Esophagus muscularis mucosa (tissue), 4 donors: ENCODE measurements around the gene RASL10A. TPM values are rescaled to one million over a fixed set of nuclear protein-coding genes. Genes with fewer than 3 reads are reported as not detected.

Experiments used
- DNase-seq: peaks from one replicate; pipeline ENCODE4 v3.0.0-alpha.2; 2017; ENCODE audit errors: extremely low spot score
- H3K27ac ChIP-seq, 4 donors: fragments of 200-600 bp; sonication (generic); replicated peaks in 1 of 4; 1 replicate in 3 of 4; 2 replicates in 1 of 4; pipeline ENCODE4 v1.5.1; 2016 to 2019; ENCODE audit warnings: mild to moderate bottlenecking in 1 of 4
- H3K27me3 ChIP-seq, 4 donors: fragments of 200-600 bp; sonication (generic); one replicate each; pipeline versions ENCODE4 v1.5.1 to v1.6.0; 2016 to 2019
- H3K36me3 ChIP-seq, 4 donors: fragments of 200-600 bp; sonication (generic); one replicate each; pipeline ENCODE4 v1.5.1; 2016 to 2019
- H3K4me1 ChIP-seq, 4 donors: fragments of 200-600 bp; sonication (generic); one replicate each; pipeline ENCODE4 v1.5.1; 2016 to 2019
- H3K4me3 ChIP-seq, 4 donors: fragments of 200-600 bp; sonication (generic); 1 replicate in 2 of 4; 2 replicates in 2 of 4; pipeline ENCODE4 v1.5.1; 2016 to 2019; ENCODE audit warnings: mild to moderate bottlenecking in 4 of 4, moderate library complexity in 1 of 4
- H3K9me3 ChIP-seq, 4 donors: fragments of 200-600 bp; sonication (generic); 1 replicate in 3 of 4; 2 replicates in 1 of 4; pipeline ENCODE4 v1.5.1; 2016 to 2019
- EP300 ChIP-seq: sonication (generic); formaldehyde crosslinking; IDR thresholded peaks from one replicate; pipeline ENCODE4 v1.6.1; 2017; ENCODE audit warnings: antibody characterized with exemption
- POLR2A ChIP-seq: fragments of 450-650 bp; IDR thresholded peaks from one replicate; pipeline ENCODE4 v1.6.1; 2017; ENCODE audit warnings: antibody characterized with exemption, moderate library complexity, mild to moderate bottlenecking, low read depth
- POLR2AphosphoS5 ChIP-seq, 2 donors: sonication (generic); formaldehyde crosslinking; IDR thresholded peaks; one replicate each; pipeline ENCODE4 v1.6.1; 2017; ENCODE audit warnings: antibody characterized with exemption in 2 of 2
- WGBS: methylation state at CpG from one replicate; pipeline ENCODE4 v1.1.5; 2018; 5-methylcytosine and 5-hydroxymethylcytosine counted together
- intact Hi-C: fragments of 100-400 bp; cut with DNase I; formaldehyde crosslinking; loops from one replicate; pipeline ENCODE4 v1.15.1; 2023
- total RNA-seq, 4 donors: library from RNA; depleted of rRNA; stranded (reverse); fragments of >200 nt; gene quantifications; one replicate each; pipeline versions ENCODE4 v1.1.0 to v1.2.1, GENCODE V29; 2016
- TF ChIP-seq, protein P1 (sequence below), 3 experiments: fragments of 200-600 bp in 2 of 3; fragments of 450-650 bp in 1 of 3; sonication (generic) in 2 of 3; IDR thresholded peaks; one replicate each; pipeline ENCODE4 v1.5.1; 2017 to 2019; ENCODE audit warnings: antibody characterized with exemption in 3 of 3, mild to moderate bottlenecking in 2 of 3, moderate library complexity in 1 of 3

Gene RASL10A
- total RNA-seq, 4 donors from 2014 or later = 0.50 to 1.6 (median 0.84) TPM; not detected in 1

DNA sequence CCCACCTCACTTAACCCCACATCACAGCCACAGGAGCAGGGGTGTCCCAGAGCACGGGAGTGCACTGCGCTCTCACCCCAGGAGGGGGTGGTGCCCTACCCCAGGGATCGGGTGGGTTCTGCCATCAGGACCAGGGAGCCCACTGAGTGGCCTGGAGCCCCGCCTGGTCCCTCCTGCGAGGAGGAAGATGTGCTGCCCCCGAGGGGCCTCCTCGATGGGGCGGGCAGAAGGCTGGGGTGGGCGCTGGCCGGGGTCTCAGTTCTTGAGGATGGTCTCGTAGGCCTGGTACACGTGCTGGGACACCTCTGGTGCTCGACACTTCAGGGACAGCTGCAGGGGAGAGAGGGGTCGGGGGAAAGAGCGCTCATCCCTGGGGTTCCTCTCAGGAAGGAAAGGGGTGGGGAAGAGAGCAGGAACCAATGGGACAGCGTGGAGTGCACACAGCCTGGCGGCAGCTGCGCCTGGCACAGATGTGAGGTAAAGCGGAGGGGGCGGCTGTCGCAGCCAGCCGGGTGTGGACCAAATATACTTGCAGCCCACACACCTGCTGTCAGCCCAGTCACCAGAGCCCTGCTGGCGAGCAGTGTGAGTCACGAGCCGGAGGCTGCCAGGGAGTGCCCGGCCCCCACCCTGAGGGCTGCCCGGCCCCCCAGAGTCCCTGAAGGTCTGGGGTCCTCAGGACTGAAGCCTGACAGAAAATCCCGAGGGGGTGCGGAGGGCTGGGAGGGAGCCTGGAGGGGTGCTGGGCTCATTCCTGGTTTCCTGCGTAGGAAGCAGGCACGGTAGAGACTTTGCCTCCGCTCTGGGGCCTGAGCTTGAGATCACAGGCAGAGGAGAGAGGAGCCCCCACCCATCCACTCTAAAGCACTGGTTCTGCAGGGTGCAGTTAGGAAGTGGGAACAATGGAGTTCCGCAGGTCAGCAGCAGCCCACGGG lies 13.3 kb upstream of the RASL10A start:
- 83% methylated on average over 29 of the region's 34 CpGs for WGBS
- no peaks in the 10 kb centered on the region for H3K9me3 ChIP-seq
- peaks cover 4 to 22% (median 10%) of the 10 kb centered on the region in 4 donors for H3K4me1 ChIP-seq
- TF ChIP-seq, protein P1, sequence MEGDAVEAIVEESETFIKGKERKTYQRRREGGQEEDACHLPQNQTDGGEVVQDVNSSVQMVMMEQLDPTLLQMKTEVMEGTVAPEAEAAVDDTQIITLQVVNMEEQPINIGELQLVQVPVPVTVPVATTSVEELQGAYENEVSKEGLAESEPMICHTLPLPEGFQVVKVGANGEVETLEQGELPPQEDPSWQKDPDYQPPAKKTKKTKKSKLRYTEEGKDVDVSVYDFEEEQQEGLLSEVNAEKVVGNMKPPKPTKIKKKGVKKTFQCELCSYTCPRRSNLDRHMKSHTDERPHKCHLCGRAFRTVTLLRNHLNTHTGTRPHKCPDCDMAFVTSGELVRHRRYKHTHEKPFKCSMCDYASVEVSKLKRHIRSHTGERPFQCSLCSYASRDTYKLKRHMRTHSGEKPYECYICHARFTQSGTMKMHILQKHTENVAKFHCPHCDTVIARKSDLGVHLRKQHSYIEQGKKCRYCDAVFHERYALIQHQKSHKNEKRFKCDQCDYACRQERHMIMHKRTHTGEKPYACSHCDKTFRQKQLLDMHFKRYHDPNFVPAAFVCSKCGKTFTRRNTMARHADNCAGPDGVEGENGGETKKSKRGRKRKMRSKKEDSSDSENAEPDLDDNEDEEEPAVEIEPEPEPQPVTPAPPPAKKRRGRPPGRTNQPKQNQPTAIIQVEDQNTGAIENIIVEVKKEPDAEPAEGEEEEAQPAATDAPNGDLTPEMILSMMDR (IDR thresholded peaks at IDR 0.05) = no peak
- TF ChIP-seq EP300 = no peak
- TF ChIP-seq POLR2AphosphoS5 (IDR thresholded peaks at IDR 0.05) = no peak
- no peak for TF ChIP-seq POLR2A
- H3K36me3 ChIP-seq = peaks cover 26 to 77% (median 75%) of the 10 kb centered on the region in 4 donors
- H3K27me3 ChIP-seq = no peaks in the 10 kb centered on the region
- no peak overlapping the region for H3K4me3 ChIP-seq
- H3K27ac ChIP-seq = no peak overlapping the region
- intact Hi-C loops = no loop called here
- no peak for DNase-seq

DNA sequence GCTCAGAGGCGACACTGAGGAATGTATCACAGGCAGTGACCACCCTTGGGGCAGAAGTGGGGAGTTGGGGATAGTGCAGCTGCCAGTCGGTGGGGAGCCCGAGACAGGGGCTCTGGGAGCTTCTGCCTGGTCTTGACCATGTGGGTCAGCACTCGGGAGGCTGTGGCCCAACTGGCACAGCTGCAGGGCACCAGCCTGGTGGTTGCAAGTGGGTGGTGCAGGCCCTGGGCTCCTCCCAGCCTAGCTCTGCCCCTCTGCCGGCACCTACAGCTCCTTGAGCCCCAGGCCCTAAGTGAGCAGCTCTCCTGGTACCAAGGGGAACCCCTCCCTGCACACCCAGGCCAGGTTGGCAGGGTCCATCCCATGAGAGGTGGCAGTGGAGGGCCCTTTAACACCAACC lies 12.6 kb upstream of the RASL10A start:
- WGBS = 85% methylated on average over 4 of the region's 5 CpGs
- Histone ChIP-seq H3K4me3 (no peak overlapping the region), H3K27me3 (no peaks in the 10 kb centered on the region), H3K4me1 (peaks cover 4 to 22% (median 10%) of the 10 kb centered on the region in 4 donors), H3K9me3 (no peaks in the 10 kb centered on the region), H3K27ac (no peak overlapping the region), H3K36me3 (peaks cover 22 to 69% (median 68%) of the 10 kb centered on the region in 4 donors)
- intact Hi-C loops = no loop called here
- DNase-seq = no peak
- TF ChIP-seq, protein P1 (IDR thresholded peaks at IDR 0.05) = peak in 1 of 3 experiments; percentile 9
- TF ChIP-seq POLR2A = no peak

DNA sequence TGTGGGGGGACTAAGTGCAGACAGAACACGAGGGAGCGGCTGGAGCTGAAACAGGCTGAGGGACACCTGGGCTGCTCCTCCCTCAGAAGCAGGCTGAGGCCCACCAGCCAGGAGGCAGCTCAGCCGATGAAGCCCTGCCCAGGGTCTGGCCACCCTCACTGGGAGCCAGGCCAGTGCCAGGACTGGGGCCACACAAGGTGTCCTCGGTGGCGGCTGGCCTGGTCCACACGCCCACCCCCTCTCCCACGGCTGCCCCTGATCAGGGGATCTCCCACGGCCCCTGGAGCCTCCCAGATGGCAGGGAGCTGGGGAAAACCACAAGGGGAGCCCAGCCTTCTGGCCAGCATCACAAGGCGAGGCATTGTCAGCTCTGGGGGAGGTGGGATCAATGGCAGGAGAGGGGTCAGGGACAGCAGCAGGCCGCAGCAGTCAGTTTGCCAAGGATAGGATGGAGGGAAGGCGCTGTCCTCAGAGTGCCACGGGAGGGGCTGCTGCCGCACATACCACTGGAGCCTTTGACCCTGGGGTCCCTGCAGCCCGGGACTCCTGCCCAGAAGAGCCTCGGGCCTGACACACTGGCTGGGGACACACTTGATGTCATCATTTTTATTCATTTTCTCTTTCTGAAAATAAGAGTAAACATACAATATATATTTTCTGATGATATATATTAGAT lies 11.7 kb upstream of the RASL10A start:
- WGBS = 79% methylated on average over 7 of the region's 15 CpGs
- Histone ChIP-seq H3K9me3 (no peaks in the 10 kb centered on the region), H3K27ac (no peak overlapping the region), H3K36me3 (peaks cover 22 to 61% (median 59%) of the 10 kb centered on the region in 4 donors), H3K4me1 (peaks cover 4 to 22% (median 10%) of the 10 kb centered on the region in 4 donors), H3K27me3 (no peaks in the 10 kb centered on the region), H3K4me3 (no peak overlapping the region)
- TF ChIP-seq POLR2A (no peak), EP300 (no peak), POLR2AphosphoS5 (IDR thresholded peaks at IDR 0.05) (no peak)
- TF ChIP-seq, protein P1 (IDR thresholded peaks at IDR 0.05) = no peak
- no peak for DNase-seq
- intact Hi-C loops = no loop called here

DNA sequence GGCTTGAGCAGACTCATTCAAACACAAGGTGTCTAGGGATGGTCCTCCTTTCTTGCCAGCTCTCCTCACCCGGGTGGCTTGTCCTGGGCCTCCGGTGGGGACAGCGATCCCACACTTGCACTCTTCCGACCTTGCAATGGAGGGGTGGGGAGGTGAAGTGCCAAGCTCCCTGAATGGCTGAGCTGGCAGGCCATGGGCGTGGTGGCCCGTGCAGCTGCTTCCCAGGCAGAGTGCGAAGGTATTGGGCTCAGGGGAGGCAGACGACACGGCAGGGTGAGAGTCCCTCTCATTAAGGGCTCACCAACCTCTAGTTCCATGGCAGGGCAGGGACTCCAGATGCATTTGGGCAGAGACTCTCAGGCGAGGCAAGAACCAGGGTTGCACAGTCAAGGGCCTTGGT lies 11.0 kb upstream of the RASL10A start:
- no peak overlapping the region for H3K27ac ChIP-seq
- no peak for DNase-seq
- H3K9me3 ChIP-seq = no peaks in the 10 kb centered on the region
- H3K4me3 ChIP-seq = no peak overlapping the region
- TF ChIP-seq POLR2A = no peak
- TF ChIP-seq EP300 = no peak
- no peak for TF ChIP-seq POLR2AphosphoS5 (IDR thresholded peaks at IDR 0.05)
- TF ChIP-seq, protein P1 (IDR thresholded peaks at IDR 0.05) = no peak
- intact Hi-C loops = no loop called here
- H3K4me1 ChIP-seq = peaks cover 4 to 22% (median 10%) of the 10 kb centered on the region in 4 donors
- H3K27me3 ChIP-seq = no peaks in the 10 kb centered on the region
- WGBS = 92% methylated on average over 9 of the region's 10 CpGs
- H3K36me3 ChIP-seq = peaks cover 17 to 56% (median 52%) of the 10 kb centered on the region in 4 donors
